Hematopoietic multipotent progenitor cell treated with erythropoietin and hydrocortisone succinate and interleukin-3 and kit ligand, for 6 days (in vitro differentiated cells): ENCODE measurements around the gene SBNO1.
A peak's percentile ranks its signal among the peaks of the same experiment; 100 is the strongest.
"Not testable (repeated sequence)": the region's sequence is repeated elsewhere in the genome, so short reads cannot be mapped to it uniquely, and the experiment has no call there.

Source experiments
- DNase-seq: peaks from one replicate; pipeline ENCODE4 v3.0.0-alpha.2; 2015

The SBNO1 gene

GRCh38 chr12:123388177-123388950 is 23.7 kb upstream of the SBNO1 start:
- DNase-seq = peak; percentile 92

- DNase-seq = peak; percentile 35
These were observed 23.0 kb upstream of the SBNO1 start for GRCh38 chr12:123387508-123388176.

GRCh38 chr12:123385536-123385935 is 20.9 kb upstream of the SBNO1 start:
- DNase-seq = not testable (repeated sequence)

GRCh38 chr12:123384994-123385376 is 20.3 kb upstream of the SBNO1 start:
- DNase-seq = no peak

- DNase-seq = peak; percentile 35
These were observed 19.8 kb upstream of the SBNO1 start for GRCh38 chr12:123384318-123384993.

GRCh38 chr12:123382684-123383083 is 18.0 kb upstream of the SBNO1 start:
- no peak for DNase-seq

DNA sequence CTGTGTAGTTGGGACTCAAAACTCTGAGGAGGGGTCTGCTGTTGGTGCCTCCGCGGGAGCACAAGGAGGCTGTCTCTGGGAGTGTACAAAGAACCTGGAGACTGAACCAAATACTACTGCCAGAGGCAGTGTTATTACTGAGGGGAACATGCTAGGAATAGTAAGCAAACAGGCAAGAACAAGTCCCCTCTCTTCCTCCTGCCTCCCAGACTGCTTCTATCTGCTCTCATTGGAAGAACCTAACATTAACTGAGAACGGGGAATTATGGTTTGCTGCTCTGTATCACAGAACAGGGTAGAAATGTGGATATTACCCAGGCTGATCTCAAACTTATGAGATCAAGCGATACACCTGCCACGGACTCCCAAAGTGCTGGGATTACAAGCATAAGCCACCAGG is 14.7 kb upstream of the SBNO1 start:
- DNase-seq = no peak

GRCh38 chr12:123372415-123372814 is 7.8 kb upstream of the SBNO1 start:
- not testable (repeated sequence) for DNase-seq

- not testable (repeated sequence) for DNase-seq
These were observed 7.2 kb upstream of the SBNO1 start for GRCh38 chr12:123371667-123372368.

DNA sequence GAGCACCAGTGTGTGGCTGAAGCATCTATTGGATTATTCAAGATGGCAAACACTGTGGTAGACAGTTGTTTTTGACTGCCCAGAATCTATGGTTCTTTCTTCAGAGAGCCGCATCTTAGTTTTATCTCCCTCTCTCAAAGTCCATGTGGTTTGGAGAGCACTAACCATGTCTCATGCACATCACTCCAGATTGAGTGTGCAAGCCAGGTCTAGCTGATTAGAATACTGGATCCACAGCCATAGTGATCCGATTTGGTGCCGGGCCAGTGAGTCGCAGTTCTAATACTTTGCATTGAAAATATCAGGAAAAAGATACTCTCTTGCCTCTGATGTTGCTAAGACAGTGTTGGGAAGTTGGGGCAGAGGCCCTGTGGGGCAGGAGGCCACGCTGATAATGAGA is 4.6 kb upstream of the SBNO1 start:
- peak; percentile 57 for DNase-seq

GRCh38 chr12:123368431-123368830 is 3.8 kb upstream of the SBNO1 start:
- not testable (repeated sequence) for DNase-seq

- DNase-seq = no peak
These were observed 2.9 kb upstream of the SBNO1 start for GRCh38 chr12:123367511-123367910.

GRCh38 chr12:123365025-123365917 is 624 bp upstream of the SBNO1 start:
- DNase-seq = peak; percentile 99

- DNase-seq = peak; percentile 18
These were observed 711 bp downstream of the SBNO1 start for GRCh38 chr12:123363740-123364531.

DNA sequence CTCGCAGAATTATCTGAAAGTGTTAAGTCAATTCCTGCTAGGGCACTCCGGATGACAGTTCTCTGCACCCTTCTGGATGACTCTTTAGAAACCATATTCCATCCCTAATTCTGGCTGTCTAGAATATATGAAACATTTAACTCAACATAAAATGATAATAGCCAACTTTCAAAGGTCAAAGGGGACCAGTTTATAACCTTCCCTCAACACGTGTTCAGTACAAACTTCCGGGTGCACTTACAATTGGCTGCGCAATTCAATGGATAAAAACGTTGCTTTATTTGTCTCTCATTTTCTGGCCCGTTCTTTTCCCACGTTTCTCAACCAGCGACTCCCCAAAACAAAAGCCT is 1.3 kb downstream of the SBNO1 start:
- DNase-seq = peak; percentile 78

DNA sequence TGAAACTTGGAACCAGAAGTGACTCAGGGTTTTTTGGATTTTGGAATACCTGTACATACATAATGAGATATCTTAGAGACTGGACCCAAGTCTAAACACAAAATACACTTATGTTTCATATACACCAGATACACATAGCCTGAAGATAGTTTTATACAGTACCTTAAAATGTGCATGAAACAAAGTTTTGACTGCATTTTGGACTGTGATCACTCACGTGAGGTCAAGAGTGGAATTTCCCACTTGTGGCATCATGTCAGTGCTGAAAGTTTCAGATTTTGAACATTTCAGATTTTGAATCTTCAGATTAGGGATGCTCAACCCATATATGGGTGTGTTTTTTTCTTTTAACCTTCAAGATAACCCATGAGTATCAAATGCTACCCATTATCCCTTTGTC is 6.6 kb downstream of the SBNO1 start:
- no peak for DNase-seq

- DNase-seq = no peak
These were observed 8.4 kb downstream of the SBNO1 start for GRCh38 chr12:123356159-123356670.

DNA sequence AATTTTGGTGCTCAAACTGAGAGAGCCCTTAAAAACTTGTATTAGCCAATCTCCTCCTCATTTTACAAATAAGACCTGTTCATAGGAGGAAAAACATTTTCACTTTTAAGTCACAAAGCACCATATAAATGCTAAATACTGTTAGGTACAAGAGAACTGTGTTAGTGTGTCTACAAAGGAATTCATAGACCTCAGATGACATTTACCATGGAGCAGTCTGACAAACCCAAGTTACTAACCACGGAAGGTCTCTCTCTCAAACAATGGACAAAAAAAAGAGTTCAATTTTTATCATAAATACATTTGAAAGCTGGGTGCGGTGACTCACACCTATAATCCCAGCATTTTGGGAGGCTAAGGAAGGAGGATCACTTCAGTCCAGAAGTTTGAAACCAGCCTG is 10.0 kb downstream of the SBNO1 start:
- no peak for DNase-seq

GRCh38 chr12:123351349-123351748 is 13.3 kb downstream of the SBNO1 start:
- no peak for DNase-seq

DNA sequence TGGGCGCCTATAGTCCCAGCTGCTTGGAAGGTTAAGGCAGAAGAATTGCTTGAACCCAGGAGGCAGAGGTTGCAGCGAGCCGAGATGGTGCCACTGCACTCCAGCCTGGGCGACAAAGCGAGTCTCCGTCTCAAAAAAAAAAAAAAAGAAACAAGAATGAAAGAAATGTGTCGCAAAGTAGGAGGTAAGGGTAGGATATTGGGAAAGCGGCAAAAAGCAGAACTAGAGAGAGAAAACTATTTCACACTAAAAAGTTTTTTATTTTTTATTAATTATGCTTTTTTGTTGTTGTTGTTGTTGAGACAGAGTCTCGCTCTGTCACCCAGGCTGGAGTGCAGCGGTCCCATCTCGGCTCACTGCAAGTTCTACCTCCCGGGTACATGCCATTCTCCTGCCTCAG is 17.7 kb downstream of the SBNO1 start:
- peak; percentile 18 for DNase-seq

GRCh38 chr12:123344086-123344485 is 20.6 kb downstream of the SBNO1 start:
- DNase-seq = no peak
